Transverse colon (tissue), 4 donors: ENCODE measurements around the gene INSRR.

Source experiments
- CTCF ChIP-seq, 5 experiments: fragments of 200-600 bp in 3 of 5; fragments of 450-650 bp in 2 of 5; sonication (generic) in 3 of 5; IDR thresholded peaks; 1 replicate in 2 of 5; 2 replicates in 3 of 5; pipeline ENCODE4 v1.5.1; 2016 to 2017; ENCODE audit warnings: antibody characterized with exemption in 5 of 5, inconsistent platforms in 3 of 5, mild to moderate bottlenecking in 2 of 5, moderate library complexity in 1 of 5
- EP300 ChIP-seq: sonication (generic); formaldehyde crosslinking; IDR thresholded peaks from one replicate; pipeline ENCODE4 v1.6.1; 2017; ENCODE audit warnings: antibody characterized with exemption, low read depth
- POLR2A ChIP-seq: fragments of 450-650 bp; IDR thresholded peaks from one replicate; pipeline ENCODE4 v1.6.1; 2016; ENCODE audit warnings: antibody characterized with exemption, mild to moderate bottlenecking, moderate library complexity
- POLR2AphosphoS5 ChIP-seq, 3 donors: sonication (generic); formaldehyde crosslinking; IDR thresholded peaks; one replicate each; pipeline ENCODE4 v1.6.1; 2016; ENCODE audit warnings: antibody characterized with exemption in 3 of 3

DNA sequence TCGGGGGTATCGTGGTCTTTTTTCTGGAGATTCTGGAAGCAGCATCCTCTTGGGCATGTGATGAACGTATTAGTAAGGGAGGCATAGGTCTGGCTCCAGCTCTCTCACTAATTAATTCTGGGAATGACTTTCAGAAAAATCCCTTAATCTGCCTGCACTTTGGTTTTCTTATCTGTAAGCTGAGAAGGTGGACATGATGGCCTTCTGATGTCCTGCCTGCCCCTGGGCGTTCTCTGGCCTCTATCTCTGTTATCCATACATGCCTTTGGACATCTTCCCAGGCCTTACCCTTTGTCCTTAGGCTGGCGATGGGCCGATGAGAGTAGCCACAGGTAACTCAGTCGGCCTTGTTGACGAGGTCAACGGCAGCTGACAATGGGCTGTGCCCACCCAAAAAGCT is 10.5 kb upstream of the INSRR start:
- no peak for TF ChIP-seq POLR2AphosphoS5 (IDR thresholded peaks at IDR 0.05)
- no peak for TF ChIP-seq POLR2A
- TF ChIP-seq CTCF (IDR thresholded peaks at IDR 0.05): no peak
- TF ChIP-seq EP300: no peak
